Neural cell (in vitro differentiated cells): Measurements from ENCODE around the gene DBH. TPM values are rescaled to one million over a fixed set of nuclear protein-coding genes. Genes with fewer than 3 reads are reported as not detected.

Source experiments
- H2AFZ ChIP-seq: fragments of 200-600, 300-800 bp; sonication (generic), shearing (Covaris generic); 2 replicates; pipeline ENCODE4 v1.6.0; 2014; ENCODE audit warnings: low read depth, mild to moderate bottlenecking, antibody characterized with exemption, low read length, moderate library complexity
- H3F3A ChIP-seq: fragments of 200-600 bp; shearing (Covaris generic); 2 replicates; pipeline ENCODE4 v1.6.1; 2016; ENCODE audit warnings: mild to moderate bottlenecking, moderate library complexity, mixed read lengths, antibody characterized with exemption, low read length; ENCODE audit not compliant: insufficient read depth, poor library complexity, severe bottlenecking
- H3K27ac ChIP-seq: fragments of 200-600, 300-800 bp; sonication (generic), shearing (Covaris generic); 2 replicates; pipeline ENCODE4 v1.5.1; 2014; ENCODE audit warnings: mild to moderate bottlenecking, low read length, moderate library complexity
- H3K27me3 ChIP-seq: fragments of 300-800, 200-600 bp; sonication (generic), shearing (Covaris generic); 2 replicates; pipeline ENCODE4 v1.6.0; 2014; ENCODE audit warnings: mild to moderate bottlenecking, low read depth, low read length, moderate library complexity; ENCODE audit not compliant: insufficient read depth
- H3K36me3 ChIP-seq: fragments of 300-800, 200-600 bp; sonication (generic), shearing (Covaris generic); 2 replicates; pipeline ENCODE4 v1.5.1; 2014; ENCODE audit warnings: mild to moderate bottlenecking, antibody characterized with exemption, low read length, moderate library complexity; ENCODE audit not compliant: insufficient read depth
- H3K4me2 ChIP-seq: fragments of 300-800, 200-600 bp; sonication (generic), shearing (Covaris generic); 2 replicates; pipeline ENCODE4 v1.6.0; 2014; ENCODE audit warnings: mild to moderate bottlenecking, low read length
- H3K4me3 ChIP-seq: fragments of 300-800, 200-600 bp; sonication (generic), shearing (Covaris generic); 2 replicates; pipeline ENCODE4 v1.5.1; 2014; ENCODE audit warnings: mild to moderate bottlenecking, low read length, moderate library complexity
- H3K79me2 ChIP-seq: fragments of 200-600 bp; shearing (Covaris generic); replicated peaks from 2 replicates; pipeline ENCODE4 v1.6.0; 2014; ENCODE audit warnings: mild to moderate bottlenecking, low read length, moderate library complexity; ENCODE audit not compliant: insufficient read depth
- H3K9ac ChIP-seq: fragments of 300-800, 200-600 bp; sonication (generic), shearing (Covaris generic); 2 replicates; pipeline ENCODE4 v1.6.1; 2016; ENCODE audit warnings: mild to moderate bottlenecking, low read length, mixed read lengths
- H3K9me2 ChIP-seq: fragments of 200-600 bp; shearing (Covaris generic); 2 replicates; pipeline ENCODE4 v1.6.1; 2016; ENCODE audit warnings: mild to moderate bottlenecking, low read length, mixed read lengths; ENCODE audit not compliant: insufficient read depth
- H3K9me3 ChIP-seq: fragments of 200-600, 300-800 bp; sonication (generic), shearing (Covaris generic); 2 replicates; pipeline ENCODE4 v1.6.1; 2016; ENCODE audit warnings: mild to moderate bottlenecking, mixed run types, low read length, moderate library complexity, mixed read lengths
- H4K20me1 ChIP-seq: fragments of 200-600 bp; shearing (Covaris generic); 2 replicates; pipeline ENCODE4 v1.6.1; 2016; ENCODE audit warnings: mild to moderate bottlenecking, mixed run types; ENCODE audit not compliant: insufficient read depth
- EP300 ChIP-seq: fragments of 450-650 bp; conservative IDR thresholded peaks from 2 replicates; pipeline ENCODE4 v1.6.1; 2014; ENCODE audit warnings: antibody characterized with exemption, mild to moderate bottlenecking, moderate library complexity; ENCODE audit not compliant: poor library complexity, severe bottlenecking
- EZH2 ChIP-seq: fragments of 200-600, 300-800 bp; shearing (Covaris generic), sonication (generic); IDR thresholded peaks from 2 replicates; pipeline ENCODE4 v1.6.1; 2014; ENCODE audit warnings: antibody characterized with exemption, low read length, borderline replicate concordance, mild to moderate bottlenecking; ENCODE audit not compliant: insufficient read depth, poor library complexity, severe bottlenecking
- MXI1 ChIP-seq: fragments of 450-650 bp; conservative IDR thresholded peaks from 2 replicates; pipeline ENCODE4 v1.6.1; 2014; ENCODE audit warnings: antibody characterized with exemption, mild to moderate bottlenecking; ENCODE audit not compliant: poor library complexity, severe bottlenecking
- POLR2AphosphoS5 ChIP-seq: IDR thresholded peaks from 2 replicates; pipeline ENCODE4 v1.6.1; 2012
- RAD21 ChIP-seq: fragments of 450-650 bp; conservative IDR thresholded peaks from 2 replicates; pipeline ENCODE4 v1.6.1; 2014; ENCODE audit warnings: antibody characterized with exemption, mild to moderate bottlenecking, moderate library complexity
- SMC3 ChIP-seq: fragments of 450-650 bp; conservative IDR thresholded peaks from 2 replicates; pipeline ENCODE4 v1.6.1; 2014; ENCODE audit warnings: antibody characterized with exemption, mild to moderate bottlenecking, moderate library complexity; ENCODE audit not compliant: poor library complexity
- TAF1 ChIP-seq: IDR thresholded peaks from 2 replicates; pipeline ENCODE4 v1.6.1; 2012; ENCODE audit warnings: low read depth
- polyA plus RNA-seq: library from polyadenylated mRNA; depleted of rRNA; stranded (reverse); fragments of >200 nt; gene quantifications from 2 replicates; pipeline ENCODE4 v1.2.3, GENCODE V29; 2014
- TF ChIP-seq, protein P1 (sequence below): fragments of 450-650 bp; IDR thresholded peaks from 2 replicates; pipeline ENCODE4 v1.5.1; 2014; ENCODE audit warnings: antibody characterized with exemption, mild to moderate bottlenecking, moderate library complexity; ENCODE audit not compliant: poor library complexity, severe bottlenecking
- TF ChIP-seq, protein P2 (sequence below): IDR thresholded peaks from 2 replicates; pipeline ENCODE4 v1.6.1; 2012; ENCODE audit warnings: borderline replicate concordance

Gene DBH
- polyA plus RNA-seq, 1 donor from 2014 or later = not detected

DNA sequence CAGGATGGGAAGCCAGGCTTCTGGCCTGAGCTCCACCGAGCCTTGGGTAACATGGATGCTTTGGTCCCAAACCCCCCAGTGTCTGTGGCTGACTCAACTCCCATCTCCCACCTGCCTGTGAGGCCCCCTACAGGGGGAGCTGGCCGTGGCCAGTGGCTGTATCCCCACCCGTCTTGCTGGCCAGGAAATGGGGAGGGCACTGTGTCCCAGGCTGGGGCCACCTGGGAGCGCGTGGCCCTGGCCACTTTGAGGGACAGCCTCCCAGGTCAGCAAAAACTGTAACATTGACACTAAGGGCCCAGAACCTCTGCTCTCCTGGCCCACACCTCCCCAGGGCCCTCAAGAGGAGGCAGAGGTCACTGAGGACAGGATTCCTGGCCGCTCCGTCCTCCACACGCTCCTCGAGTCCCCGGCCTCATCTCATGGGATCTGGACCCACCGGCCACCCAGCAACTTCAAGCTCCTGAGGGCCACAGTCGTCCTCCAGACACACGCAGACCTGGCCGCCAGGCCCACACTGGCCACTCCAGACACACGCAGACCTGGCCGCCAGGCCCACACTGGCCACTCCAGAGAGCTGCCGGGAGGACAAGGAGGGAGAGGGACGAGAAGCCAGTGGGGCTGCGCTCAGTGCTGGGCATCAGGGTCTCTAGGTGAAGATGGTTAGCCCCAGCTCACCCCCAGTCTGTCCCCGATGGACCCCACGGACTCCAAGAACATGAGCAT lies 44.2 kb downstream of the DBH start:
- Histone ChIP-seq H3F3A (no peaks in the 10 kb centered on the region), H2AFZ (no peak overlapping the region), H4K20me1 (no peaks in the 10 kb centered on the region), H3K36me3 (no peaks in the 10 kb centered on the region), H3K9me2 (no peaks in the 10 kb centered on the region), H3K9me3 (no peaks in the 10 kb centered on the region), H3K4me3 (no peak overlapping the region), H3K79me2 (no peaks in the 10 kb centered on the region), H3K4me2 (no peak overlapping the region), H3K27ac (no peak overlapping the region), H3K27me3 (no peaks in the 10 kb centered on the region), H3K9ac (no peak overlapping the region)
- TF ChIP-seq, protein P1, sequence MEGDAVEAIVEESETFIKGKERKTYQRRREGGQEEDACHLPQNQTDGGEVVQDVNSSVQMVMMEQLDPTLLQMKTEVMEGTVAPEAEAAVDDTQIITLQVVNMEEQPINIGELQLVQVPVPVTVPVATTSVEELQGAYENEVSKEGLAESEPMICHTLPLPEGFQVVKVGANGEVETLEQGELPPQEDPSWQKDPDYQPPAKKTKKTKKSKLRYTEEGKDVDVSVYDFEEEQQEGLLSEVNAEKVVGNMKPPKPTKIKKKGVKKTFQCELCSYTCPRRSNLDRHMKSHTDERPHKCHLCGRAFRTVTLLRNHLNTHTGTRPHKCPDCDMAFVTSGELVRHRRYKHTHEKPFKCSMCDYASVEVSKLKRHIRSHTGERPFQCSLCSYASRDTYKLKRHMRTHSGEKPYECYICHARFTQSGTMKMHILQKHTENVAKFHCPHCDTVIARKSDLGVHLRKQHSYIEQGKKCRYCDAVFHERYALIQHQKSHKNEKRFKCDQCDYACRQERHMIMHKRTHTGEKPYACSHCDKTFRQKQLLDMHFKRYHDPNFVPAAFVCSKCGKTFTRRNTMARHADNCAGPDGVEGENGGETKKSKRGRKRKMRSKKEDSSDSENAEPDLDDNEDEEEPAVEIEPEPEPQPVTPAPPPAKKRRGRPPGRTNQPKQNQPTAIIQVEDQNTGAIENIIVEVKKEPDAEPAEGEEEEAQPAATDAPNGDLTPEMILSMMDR = no peak
- TF ChIP-seq EP300 (no peak), RAD21 (no peak), SMC3 (no peak), POLR2AphosphoS5 (no peak), MXI1 (no peak), EZH2 (no peak), TAF1 (no peak)
- TF ChIP-seq, protein P2, sequence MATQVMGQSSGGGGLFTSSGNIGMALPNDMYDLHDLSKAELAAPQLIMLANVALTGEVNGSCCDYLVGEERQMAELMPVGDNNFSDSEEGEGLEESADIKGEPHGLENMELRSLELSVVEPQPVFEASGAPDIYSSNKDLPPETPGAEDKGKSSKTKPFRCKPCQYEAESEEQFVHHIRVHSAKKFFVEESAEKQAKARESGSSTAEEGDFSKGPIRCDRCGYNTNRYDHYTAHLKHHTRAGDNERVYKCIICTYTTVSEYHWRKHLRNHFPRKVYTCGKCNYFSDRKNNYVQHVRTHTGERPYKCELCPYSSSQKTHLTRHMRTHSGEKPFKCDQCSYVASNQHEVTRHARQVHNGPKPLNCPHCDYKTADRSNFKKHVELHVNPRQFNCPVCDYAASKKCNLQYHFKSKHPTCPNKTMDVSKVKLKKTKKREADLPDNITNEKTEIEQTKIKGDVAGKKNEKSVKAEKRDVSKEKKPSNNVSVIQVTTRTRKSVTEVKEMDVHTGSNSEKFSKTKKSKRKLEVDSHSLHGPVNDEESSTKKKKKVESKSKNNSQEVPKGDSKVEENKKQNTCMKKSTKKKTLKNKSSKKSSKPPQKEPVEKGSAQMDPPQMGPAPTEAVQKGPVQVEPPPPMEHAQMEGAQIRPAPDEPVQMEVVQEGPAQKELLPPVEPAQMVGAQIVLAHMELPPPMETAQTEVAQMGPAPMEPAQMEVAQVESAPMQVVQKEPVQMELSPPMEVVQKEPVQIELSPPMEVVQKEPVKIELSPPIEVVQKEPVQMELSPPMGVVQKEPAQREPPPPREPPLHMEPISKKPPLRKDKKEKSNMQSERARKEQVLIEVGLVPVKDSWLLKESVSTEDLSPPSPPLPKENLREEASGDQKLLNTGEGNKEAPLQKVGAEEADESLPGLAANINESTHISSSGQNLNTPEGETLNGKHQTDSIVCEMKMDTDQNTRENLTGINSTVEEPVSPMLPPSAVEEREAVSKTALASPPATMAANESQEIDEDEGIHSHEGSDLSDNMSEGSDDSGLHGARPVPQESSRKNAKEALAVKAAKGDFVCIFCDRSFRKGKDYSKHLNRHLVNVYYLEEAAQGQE = no peak

DNA sequence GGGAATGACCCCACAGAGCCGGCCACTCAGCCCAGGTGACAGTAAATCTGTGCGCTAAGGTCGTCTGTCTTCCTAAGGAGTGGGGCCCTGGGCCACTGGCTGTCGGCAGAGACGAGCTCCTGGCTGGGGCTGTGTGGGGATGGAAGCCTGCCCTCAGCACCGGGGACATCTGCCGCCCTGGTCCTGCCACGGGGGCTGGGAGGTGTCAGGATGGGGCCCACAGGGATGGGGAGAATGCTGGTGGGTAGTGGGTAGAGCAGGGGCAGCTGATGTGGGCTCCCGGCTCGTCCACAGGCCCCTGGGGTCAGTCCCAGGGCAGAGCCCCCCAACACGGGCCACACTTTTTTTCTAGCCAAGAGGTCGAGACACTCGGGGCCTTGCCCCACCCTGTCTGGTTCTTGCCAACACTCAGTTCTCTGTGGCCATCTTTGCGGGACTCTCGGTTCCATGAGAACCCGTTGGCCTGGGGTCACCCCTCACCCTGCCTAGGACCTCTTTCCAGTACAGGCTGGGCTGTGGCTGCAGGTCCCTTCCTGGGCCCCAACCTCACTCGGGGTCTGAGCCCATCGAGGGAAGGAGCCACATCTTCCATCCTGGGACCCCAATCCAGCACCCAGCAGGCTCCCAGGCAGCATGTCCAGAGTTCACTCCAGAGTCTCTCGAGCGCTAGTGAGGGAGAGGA lies 45.0 kb downstream of the DBH start:
- TF ChIP-seq SMC3 (no peak), MXI1 (no peak), EP300 (no peak), RAD21 (no peak), TAF1 (no peak), POLR2AphosphoS5 (no peak), EZH2 (no peak)
- TF ChIP-seq, protein P2 = no peak
- TF ChIP-seq, protein P1 = no peak
- Histone ChIP-seq H3K36me3 (no peaks in the 10 kb centered on the region), H3K4me3 (no peak overlapping the region), H2AFZ (no peak overlapping the region), H4K20me1 (no peaks in the 10 kb centered on the region), H3K27ac (no peak overlapping the region), H3K27me3 (no peaks in the 10 kb centered on the region), H3K79me2 (no peaks in the 10 kb centered on the region), H3K9me2 (no peaks in the 10 kb centered on the region), H3K4me2 (no peak overlapping the region), H3K9ac (no peak overlapping the region), H3K9me3 (no peaks in the 10 kb centered on the region), H3F3A (no peaks in the 10 kb centered on the region)
